Liver (tissue), 9 donors: Measurements from ENCODE around the gene INPP4B. TPM values are rescaled to one million over a fixed set of nuclear protein-coding genes. Genes with fewer than 3 reads are reported as not detected.

Experiments
- DNase-seq: peaks from one replicate; pipeline ENCODE4 v3.0.0-alpha.2; 2017; ENCODE audit warnings: low spot score
- H3K27ac ChIP-seq, 2 donors: one replicate each; pipeline ENCODE4 v1.7.0; 2013; ENCODE audit warnings: inconsistent platforms in 2 of 2, low read length in 2 of 2, control low read depth in 1 of 2, low read depth in 1 of 2, mild to moderate bottlenecking in 1 of 2
- H3K27me3 ChIP-seq, 4 donors: one replicate each; pipeline versions ENCODE4 v1.6.1 to v1.7.0; 2013; ENCODE audit warnings: low read length in 3 of 4, inconsistent platforms in 1 of 4, mild to moderate bottlenecking in 1 of 4, moderate library complexity in 1 of 4; ENCODE audit not compliant: control insufficient read depth in 4 of 4, insufficient read depth in 4 of 4
- H3K36me3 ChIP-seq, 4 donors: one replicate each; pipeline versions ENCODE4 v1.6.1 to v1.7.0; 2013; ENCODE audit warnings: low read length in 3 of 4, mild to moderate bottlenecking in 3 of 4, low read depth in 1 of 4, moderate library complexity in 1 of 4; ENCODE audit not compliant: control insufficient read depth in 4 of 4, insufficient read depth in 3 of 4
- H3K4me1 ChIP-seq, 4 donors: one replicate each; pipeline versions ENCODE4 v1.6.1 to v1.7.0; 2013; ENCODE audit warnings: low read length in 3 of 4, mild to moderate bottlenecking in 3 of 4, moderate library complexity in 1 of 4; ENCODE audit not compliant: control insufficient read depth in 4 of 4, insufficient read depth in 4 of 4
- H3K4me3 ChIP-seq, 3 donors: one replicate each; pipeline versions ENCODE4 v1.6.1 to v1.7.0; 2013; ENCODE audit warnings: low read length in 3 of 3, control low read depth in 1 of 3, low read depth in 1 of 3, mild to moderate bottlenecking in 1 of 3
- H3K9ac ChIP-seq, 2 donors: one replicate each; pipeline ENCODE4 v1.7.0; 2013; ENCODE audit warnings: low read length in 2 of 2, mild to moderate bottlenecking in 2 of 2, moderate library complexity in 2 of 2, control low read depth in 1 of 2, low read depth in 1 of 2
- H3K9me3 ChIP-seq, 4 donors: one replicate each; pipeline versions ENCODE4 v1.6.1 to v1.7.0; 2013; ENCODE audit warnings: low read length in 3 of 4; ENCODE audit not compliant: control insufficient read depth in 4 of 4
- ATF3 ChIP-seq: IDR thresholded peaks from 2 replicates; pipeline ENCODE4 v1.6.1; 2016; ENCODE audit warnings: antibody characterized with exemption
- CTCF ChIP-seq: fragments of 150-350 bp; IDR thresholded peaks from 2 replicates; pipeline ENCODE4 v1.5.1; 2017; ENCODE audit warnings: improper control_type of control experiment, low read depth, low read length; ENCODE audit not compliant: missing input control
- EGR1 ChIP-seq, 2 donors: IDR thresholded peaks; 2 replicates each; pipeline ENCODE4 v1.6.1; 2016 to 2018; ENCODE audit warnings: antibody characterized with exemption in 2 of 2, low read depth in 2 of 2
- FOXA1 ChIP-seq: IDR thresholded peaks from 2 replicates; pipeline ENCODE4 v1.6.1; 2016; ENCODE audit warnings: antibody characterized with exemption
- FOXA2 ChIP-seq: IDR thresholded peaks from 2 replicates; pipeline ENCODE4 v1.6.1; 2016; ENCODE audit warnings: antibody characterized with exemption
- GABPA ChIP-seq, 2 donors: IDR thresholded peaks in 1 of 2; conservative IDR thresholded peaks in 1 of 2; 2 replicates each; pipeline ENCODE4 v1.6.1; 2016; ENCODE audit warnings: antibody characterized with exemption in 2 of 2, mild to moderate bottlenecking in 1 of 2, moderate library complexity in 1 of 2
- HNF4A ChIP-seq, 2 donors: conservative IDR thresholded peaks; 2 replicates each; pipeline ENCODE4 v1.6.1; 2016; ENCODE audit warnings: antibody characterized with exemption in 2 of 2, mild to moderate bottlenecking in 2 of 2
- HNF4G ChIP-seq: IDR thresholded peaks from 2 replicates; pipeline ENCODE4 v1.6.1; 2016; ENCODE audit warnings: antibody characterized with exemption
- JUND ChIP-seq, 2 donors: IDR thresholded peaks; 2 replicates each; pipeline ENCODE4 v1.6.1; 2016; ENCODE audit warnings: antibody characterized with exemption in 2 of 2
- MAX ChIP-seq: IDR thresholded peaks from 2 replicates; pipeline ENCODE4 v1.6.1; 2016; ENCODE audit warnings: antibody characterized with exemption
- NR2F2 ChIP-seq: IDR thresholded peaks from 2 replicates; pipeline ENCODE4 v1.6.1; 2016; ENCODE audit warnings: antibody characterized with exemption
- RAD21 ChIP-seq, 2 donors: IDR thresholded peaks; 2 replicates each; pipeline ENCODE4 v1.6.1; 2016; ENCODE audit warnings: antibody characterized with exemption in 2 of 2, mild to moderate bottlenecking in 2 of 2
- REST ChIP-seq: IDR thresholded peaks from 2 replicates; pipeline ENCODE4 v1.6.1; 2016; ENCODE audit warnings: antibody characterized with exemption, mild to moderate bottlenecking
- RXRA ChIP-seq, 2 donors: IDR thresholded peaks; 2 replicates each; pipeline ENCODE4 v1.6.1; 2017 to 2018; ENCODE audit warnings: antibody characterized with exemption in 2 of 2, mild to moderate bottlenecking in 1 of 2
- SP1 ChIP-seq: IDR thresholded peaks from 2 replicates; pipeline ENCODE4 v1.6.1; 2018; ENCODE audit warnings: antibody characterized with exemption, mild to moderate bottlenecking
- TAF1 ChIP-seq: conservative IDR thresholded peaks from 2 replicates; pipeline ENCODE4 v1.6.1; 2016; ENCODE audit warnings: antibody characterized with exemption, mild to moderate bottlenecking
- YY1 ChIP-seq: IDR thresholded peaks from 2 replicates; pipeline ENCODE4 v1.6.1; 2016; ENCODE audit warnings: antibody characterized with exemption, mild to moderate bottlenecking
- WGBS: extraction: QIAGEN DNeasy Blood & Tissue Kit; methylation state at CpG from one replicate; pipeline ENCODE4 v1.1.7; 2013; 5-methylcytosine and 5-hydroxymethylcytosine counted together
- polyA plus RNA-seq, 2 donors: library from polyadenylated mRNA; stranded (reverse) in 1 of 2; unstranded in 1 of 2; fragments of 200-250 nt in 1 of 2; fragments of >200 nt in 1 of 2; fragmentation: Nextera tagmentation in 1 of 2; extraction: Ambion mirVana in 1 of 2; gene quantifications; one replicate each; pipeline versions ENCODE4 v1.2.1 to v1.2.3, GENCODE V29; 2013 to 2015
- total RNA-seq, 2 donors: library from RNA; depleted of rRNA; stranded (reverse); fragments of >200 nt; gene quantifications; one replicate each; pipeline ENCODE4 v1.2.3, GENCODE V29; 2014
- TF ChIP-seq, protein P1 (sequence below): IDR thresholded peaks from 2 replicates; pipeline ENCODE4 v1.6.1; 2016; ENCODE audit warnings: antibody characterized with exemption
- donor health status: healthy.
- donor health status: healthy.
- donor health status: healthy.
- donor health status: healthy.
- donor health status: healthy.

INPP4B gene
- total and polyA plus RNA-seq, 4 donors: 0.43 to 2.8 (median 1.6) TPM

- 96% methylated on average over 1 of the region's 1 CpG for WGBS
- Histone ChIP-seq H3K27ac (no peak overlapping the region), H3K4me3 (no peak overlapping the region), H3K36me3 (no peaks in the 10 kb centered on the region), H3K9ac (no peak overlapping the region), H3K27me3 (no peaks in the 10 kb centered on the region), H3K4me1 (peaks cover 0 to 4% (median 1%) of the 10 kb centered on the region in 4 donors), H3K9me3 (no peaks in the 10 kb centered on the region)
- no peak for DNase-seq
- no peak for TF ChIP-seq EGR1 (IDR thresholded peaks at IDR 0.05; ENCODE audit: low read depth in 2 of 2)
- TF ChIP-seq HNF4A (conservative IDR thresholded peaks at IDR 0.05): no peak
- no peak for TF ChIP-seq JUND (IDR thresholded peaks at IDR 0.05)
- TF ChIP-seq SP1: no peak
- no peak for TF ChIP-seq MAX
- TF ChIP-seq TAF1: no peak
These were observed 260.7 kb downstream of the INPP4B start for GRCh38 chr4:142585411-142585810.

DNA sequence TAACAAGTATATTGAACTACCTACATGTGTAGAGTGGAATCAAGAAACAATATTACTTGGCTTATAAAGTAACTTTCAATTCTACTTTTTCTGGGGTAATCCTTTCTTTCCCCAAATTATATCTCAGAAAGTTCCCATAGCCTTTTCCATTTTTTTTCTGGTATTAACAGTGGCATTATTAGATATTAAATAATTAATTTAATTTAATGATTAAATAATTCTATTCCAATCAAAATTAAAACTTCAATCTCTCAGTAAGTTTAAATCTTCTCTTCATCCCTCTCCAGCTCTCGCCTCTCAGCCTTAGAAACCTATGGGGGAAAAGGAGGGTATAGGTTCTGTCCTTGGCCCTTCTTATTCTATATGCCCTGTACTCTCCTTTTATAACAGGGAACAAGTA lies 262.4 kb downstream of the INPP4B start:
- TF ChIP-seq GABPA (IDR thresholded peaks at IDR 0.05 in 1 of 2, conservative IDR thresholded peaks at IDR 0.05 in 1 of 2): no peak
- TF ChIP-seq EGR1 (IDR thresholded peaks at IDR 0.05; ENCODE audit: low read depth in 2 of 2): no peak
- TF ChIP-seq, protein P1, sequence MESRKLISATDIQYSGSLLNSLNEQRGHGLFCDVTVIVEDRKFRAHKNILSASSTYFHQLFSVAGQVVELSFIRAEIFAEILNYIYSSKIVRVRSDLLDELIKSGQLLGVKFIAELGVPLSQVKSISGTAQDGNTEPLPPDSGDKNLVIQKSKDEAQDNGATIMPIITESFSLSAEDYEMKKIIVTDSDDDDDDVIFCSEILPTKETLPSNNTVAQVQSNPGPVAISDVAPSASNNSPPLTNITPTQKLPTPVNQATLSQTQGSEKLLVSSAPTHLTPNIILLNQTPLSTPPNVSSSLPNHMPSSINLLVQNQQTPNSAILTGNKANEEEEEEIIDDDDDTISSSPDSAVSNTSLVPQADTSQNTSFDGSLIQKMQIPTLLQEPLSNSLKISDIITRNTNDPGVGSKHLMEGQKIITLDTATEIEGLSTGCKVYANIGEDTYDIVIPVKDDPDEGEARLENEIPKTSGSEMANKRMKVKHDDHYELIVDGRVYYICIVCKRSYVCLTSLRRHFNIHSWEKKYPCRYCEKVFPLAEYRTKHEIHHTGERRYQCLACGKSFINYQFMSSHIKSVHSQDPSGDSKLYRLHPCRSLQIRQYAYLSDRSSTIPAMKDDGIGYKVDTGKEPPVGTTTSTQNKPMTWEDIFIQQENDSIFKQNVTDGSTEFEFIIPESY: no peak
- no peak for TF ChIP-seq YY1
- TF ChIP-seq HNF4A (conservative IDR thresholded peaks at IDR 0.05): no peak
- no peak for TF ChIP-seq HNF4G
- TF ChIP-seq NR2F2: no peak
- TF ChIP-seq SP1: no peak
- TF ChIP-seq FOXA1: no peak
- TF ChIP-seq TAF1: no peak
- TF ChIP-seq RXRA (IDR thresholded peaks at IDR 0.05): no peak
- no peak for TF ChIP-seq FOXA2
- TF ChIP-seq REST: no peak
- TF ChIP-seq ATF3: no peak
- no peak for TF ChIP-seq RAD21 (IDR thresholded peaks at IDR 0.05)
- no peak for TF ChIP-seq CTCF
- H3K27me3 ChIP-seq: no peaks in the 10 kb centered on the region
- no peak overlapping the region for H3K4me3 ChIP-seq
- no peaks in the 10 kb centered on the region for H3K9me3 ChIP-seq
- H3K9ac ChIP-seq: no peak overlapping the region
- H3K36me3 ChIP-seq: no peaks in the 10 kb centered on the region
- no peak for DNase-seq
- H3K4me1 ChIP-seq: no peaks in the 10 kb centered on the region
- 97% methylated on average over 1 of the region's 1 CpG for WGBS
- H3K27ac ChIP-seq: no peak overlapping the region
